Body of pancreas (tissue), 4 donors: ENCODE data around the gene PDIA5. TPM values are rescaled to one million over a fixed set of nuclear protein-coding genes. Genes with fewer than 3 reads are reported as not detected.

Experiments used
- ATAC-seq: fragments of 150-250 bp; one replicate; pipeline ENCODE4 v1.9.1; 2016
- DNase-seq, 4 donors: peaks; one replicate each; pipeline ENCODE4 v3.0.0-alpha.2; 2019
- H3K27ac ChIP-seq, 4 donors: fragments of 200-600 bp; sonication (generic); 1 replicate in 3 of 4; 2 replicates in 1 of 4; pipeline versions ENCODE4 v1.5.1 to v1.6.1; 2016 to 2019; ENCODE audit warnings: mild to moderate bottlenecking in 1 of 4, mixed read lengths in 1 of 4, moderate library complexity in 1 of 4
- H3K27me3 ChIP-seq, 2 donors: fragments of 200-600 bp; sonication (generic); one replicate each; pipeline ENCODE4 v1.6.0; 2016; ENCODE audit warnings: mild to moderate bottlenecking in 1 of 2
- H3K36me3 ChIP-seq, 2 donors: fragments of 200-600 bp; sonication (generic); replicated peaks in 1 of 2; 2 replicates each; pipeline ENCODE4 v1.5.1; 2016; ENCODE audit warnings: low read depth in 2 of 2; ENCODE audit not compliant: insufficient read depth in 1 of 2
- H3K4me1 ChIP-seq: fragments of 200-600 bp; sonication (generic); one replicate; pipeline ENCODE4 v1.6.0; 2016
- H3K4me3 ChIP-seq, 2 donors: fragments of 200-600 bp; sonication (generic); 1 replicate in 1 of 2; 2 replicates in 1 of 2; pipeline ENCODE4 v1.5.1; 2016 to 2019
- H3K9me3 ChIP-seq, 3 donors: fragments of 200-600 bp; sonication (generic); 1 replicate in 2 of 3; 2 replicates in 1 of 3; pipeline ENCODE4 v1.5.1; 2016
- POLR2A ChIP-seq, 3 donors: fragments of 450-650 bp; IDR thresholded peaks; one replicate each; pipeline ENCODE4 v1.6.1; 2016; ENCODE audit warnings: antibody characterized with exemption in 3 of 3, mild to moderate bottlenecking in 2 of 3
- WGBS, 2 donors: methylation state at CpG; one replicate each; pipeline ENCODE4 v1.1.5; 2017; 5-methylcytosine and 5-hydroxymethylcytosine counted together
- intact Hi-C: fragments of 100-400 bp; cut with DNase I; formaldehyde crosslinking; loops from one replicate; pipeline ENCODE4 v1.15.1; 2023
- total RNA-seq, 2 donors: library from RNA; depleted of rRNA; stranded (reverse); fragments of >200 nt; gene quantifications; one replicate each; pipeline ENCODE4 v1.1.0, GENCODE V29; 2016
- TF ChIP-seq, protein P1 (sequence below), 7 experiments: fragments of 450-650 bp in 4 of 7; fragments of 200-600 bp in 3 of 7; sonication (generic) in 3 of 7; IDR thresholded peaks; one replicate each; pipeline ENCODE4 v1.5.1; 2016 to 2019; ENCODE audit warnings: antibody characterized with exemption in 7 of 7

Gene PDIA5
- total RNA-seq, 2 donors from 2014 or later, result 28.8 to 73.2 TPM

DNA sequence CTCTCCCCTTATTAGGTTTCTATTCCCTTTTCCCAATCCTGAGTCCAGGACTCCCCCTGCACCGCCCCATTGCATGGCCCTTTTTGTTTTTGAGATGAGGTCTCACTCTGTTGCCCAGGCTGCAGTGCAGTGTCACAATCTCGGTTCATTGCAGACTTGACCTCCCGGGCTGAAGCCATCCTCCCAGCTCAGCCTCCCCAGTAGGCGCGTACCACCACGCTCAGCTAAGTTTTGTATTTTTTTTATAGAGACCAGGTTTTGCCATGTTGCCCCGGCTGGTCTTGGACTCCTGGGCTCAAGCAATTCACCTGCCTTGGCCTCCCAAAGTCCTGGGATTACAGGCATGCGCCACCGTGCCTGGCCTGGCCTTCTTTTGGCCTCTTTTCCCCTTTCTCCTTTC lies 29.3 kb downstream of the PDIA5 start:
- 98% methylated on average over 9 of the region's 9 CpGs for WGBS, 2 donors
- peaks cover 46% of the 10 kb centered on the region for H3K4me1 ChIP-seq
- H3K36me3 ChIP-seq, result peaks cover 0 to 3% of the 10 kb centered on the region in 2 donors
- ATAC-seq, result no peak
- TF ChIP-seq, protein P1, sequence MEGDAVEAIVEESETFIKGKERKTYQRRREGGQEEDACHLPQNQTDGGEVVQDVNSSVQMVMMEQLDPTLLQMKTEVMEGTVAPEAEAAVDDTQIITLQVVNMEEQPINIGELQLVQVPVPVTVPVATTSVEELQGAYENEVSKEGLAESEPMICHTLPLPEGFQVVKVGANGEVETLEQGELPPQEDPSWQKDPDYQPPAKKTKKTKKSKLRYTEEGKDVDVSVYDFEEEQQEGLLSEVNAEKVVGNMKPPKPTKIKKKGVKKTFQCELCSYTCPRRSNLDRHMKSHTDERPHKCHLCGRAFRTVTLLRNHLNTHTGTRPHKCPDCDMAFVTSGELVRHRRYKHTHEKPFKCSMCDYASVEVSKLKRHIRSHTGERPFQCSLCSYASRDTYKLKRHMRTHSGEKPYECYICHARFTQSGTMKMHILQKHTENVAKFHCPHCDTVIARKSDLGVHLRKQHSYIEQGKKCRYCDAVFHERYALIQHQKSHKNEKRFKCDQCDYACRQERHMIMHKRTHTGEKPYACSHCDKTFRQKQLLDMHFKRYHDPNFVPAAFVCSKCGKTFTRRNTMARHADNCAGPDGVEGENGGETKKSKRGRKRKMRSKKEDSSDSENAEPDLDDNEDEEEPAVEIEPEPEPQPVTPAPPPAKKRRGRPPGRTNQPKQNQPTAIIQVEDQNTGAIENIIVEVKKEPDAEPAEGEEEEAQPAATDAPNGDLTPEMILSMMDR (IDR thresholded peaks at IDR 0.05), result no peak
- no peak for TF ChIP-seq POLR2A (IDR thresholded peaks at IDR 0.05)
- no peak overlapping the region for H3K4me3 ChIP-seq
- no peaks in the 10 kb centered on the region for H3K27me3 ChIP-seq
- no peak for DNase-seq
- peak overlapping the region in 1 of 4 donors; percentile 47 for H3K27ac ChIP-seq
- intact Hi-C loops, result no loop called here
- no peaks in the 10 kb centered on the region for H3K9me3 ChIP-seq

DNA sequence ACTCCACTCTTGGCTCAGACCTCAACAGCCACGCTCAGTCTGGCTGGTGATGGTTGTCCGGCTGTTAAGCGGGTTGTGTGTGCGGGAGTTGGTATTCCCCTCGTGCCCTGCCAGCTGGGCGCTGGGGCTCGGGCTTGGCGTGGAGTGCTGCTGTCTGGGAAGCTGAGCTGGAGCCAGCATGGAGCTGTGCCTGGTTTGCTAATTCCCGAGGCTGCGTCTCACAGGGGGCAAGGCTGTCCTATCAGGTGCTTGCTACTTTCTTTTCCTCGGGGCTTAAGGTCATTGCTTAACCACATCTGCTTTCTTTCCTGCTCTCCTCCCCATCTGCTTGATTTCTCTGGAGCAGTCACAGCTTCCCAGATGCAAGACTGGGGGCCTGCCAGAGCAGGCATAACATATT lies 29.9 kb downstream of the PDIA5 start:
- DNase-seq (peak; percentile 42 to 74 (median 64)), ATAC-seq (peak; percentile 52)
- peaks cover 41% of the 10 kb centered on the region for H3K4me1 ChIP-seq
- no peaks in the 10 kb centered on the region for H3K27me3 ChIP-seq
- peak overlapping the region in 2 of 4 donors; percentile 37 to 47 for H3K27ac ChIP-seq
- no peak overlapping the region for H3K4me3 ChIP-seq
- intact Hi-C loops, result no loop called here
- peaks cover 0 to 3% of the 10 kb centered on the region in 2 donors for H3K36me3 ChIP-seq
- 16 to 18% methylated on average over 10 to 11 of the region's 11 CpGs for WGBS, 2 donors
- no peak for TF ChIP-seq POLR2A (IDR thresholded peaks at IDR 0.05)
- TF ChIP-seq, protein P1 (IDR thresholded peaks at IDR 0.05), result no peak
- no peaks in the 10 kb centered on the region for H3K9me3 ChIP-seq

DNA sequence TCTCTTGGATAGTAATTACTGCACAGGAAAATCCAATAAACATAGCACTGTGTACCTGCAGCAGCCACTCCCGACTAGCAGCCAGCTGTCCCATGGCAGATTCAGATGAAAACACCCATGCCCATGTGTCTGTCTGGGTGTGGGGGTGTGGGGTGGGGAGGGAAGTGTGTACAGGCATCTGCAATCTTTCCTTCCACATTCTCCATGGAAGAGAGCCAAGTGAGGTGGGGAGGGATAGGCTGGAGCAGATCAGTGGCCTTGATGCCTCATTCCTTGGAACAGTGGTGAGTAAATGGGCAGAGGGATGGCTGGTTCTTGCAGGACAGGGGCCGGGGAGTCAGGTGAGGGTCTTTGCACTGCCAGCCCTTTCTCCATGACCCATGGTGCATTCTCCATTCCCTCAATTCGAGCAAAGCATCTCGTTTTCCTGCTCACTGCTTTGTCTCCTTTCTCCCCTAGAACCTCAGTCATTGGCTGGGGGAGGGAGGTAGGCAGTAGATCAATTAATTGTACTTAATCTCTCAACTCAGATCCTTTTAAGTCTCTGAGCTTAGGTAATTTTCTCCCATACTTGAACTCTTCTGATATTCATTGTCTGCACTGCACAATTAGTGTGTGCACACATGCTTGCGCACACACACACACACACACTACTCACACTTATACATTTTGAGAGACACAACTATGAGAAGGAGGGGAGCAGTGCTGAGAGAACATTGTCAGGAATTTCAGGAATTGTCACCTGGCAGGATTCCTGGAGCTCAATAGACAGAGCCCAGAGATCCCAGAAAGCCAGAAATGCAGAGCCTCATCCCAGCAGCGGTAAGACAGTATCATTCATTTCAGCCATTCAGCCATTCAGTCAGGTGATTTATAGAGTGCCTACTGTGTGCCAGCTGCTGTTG lies 31.9 kb downstream of the PDIA5 start:
- intact Hi-C loops, result no loop called here
- ATAC-seq (peak; percentile 45), DNase-seq (peak in 2 of 4 donors; percentile 16 to 30)
- TF ChIP-seq POLR2A (IDR thresholded peaks at IDR 0.05), result no peak
- TF ChIP-seq, protein P1 (IDR thresholded peaks at IDR 0.05), result no peak
- no peaks in the 10 kb centered on the region for H3K9me3 ChIP-seq
- peak overlapping the region in 3 of 4 donors; percentile 19 to 48 (median 19) for H3K27ac ChIP-seq
- H3K27me3 ChIP-seq, result no peaks in the 10 kb centered on the region
- H3K4me3 ChIP-seq, result no peak overlapping the region
- WGBS, 2 donors, result 64 to 76% methylated on average over 6 of the region's 6 CpGs
- peaks cover 40% of the 10 kb centered on the region for H3K4me1 ChIP-seq
- peaks cover 0 to 7% of the 10 kb centered on the region in 2 donors for H3K36me3 ChIP-seq

DNA sequence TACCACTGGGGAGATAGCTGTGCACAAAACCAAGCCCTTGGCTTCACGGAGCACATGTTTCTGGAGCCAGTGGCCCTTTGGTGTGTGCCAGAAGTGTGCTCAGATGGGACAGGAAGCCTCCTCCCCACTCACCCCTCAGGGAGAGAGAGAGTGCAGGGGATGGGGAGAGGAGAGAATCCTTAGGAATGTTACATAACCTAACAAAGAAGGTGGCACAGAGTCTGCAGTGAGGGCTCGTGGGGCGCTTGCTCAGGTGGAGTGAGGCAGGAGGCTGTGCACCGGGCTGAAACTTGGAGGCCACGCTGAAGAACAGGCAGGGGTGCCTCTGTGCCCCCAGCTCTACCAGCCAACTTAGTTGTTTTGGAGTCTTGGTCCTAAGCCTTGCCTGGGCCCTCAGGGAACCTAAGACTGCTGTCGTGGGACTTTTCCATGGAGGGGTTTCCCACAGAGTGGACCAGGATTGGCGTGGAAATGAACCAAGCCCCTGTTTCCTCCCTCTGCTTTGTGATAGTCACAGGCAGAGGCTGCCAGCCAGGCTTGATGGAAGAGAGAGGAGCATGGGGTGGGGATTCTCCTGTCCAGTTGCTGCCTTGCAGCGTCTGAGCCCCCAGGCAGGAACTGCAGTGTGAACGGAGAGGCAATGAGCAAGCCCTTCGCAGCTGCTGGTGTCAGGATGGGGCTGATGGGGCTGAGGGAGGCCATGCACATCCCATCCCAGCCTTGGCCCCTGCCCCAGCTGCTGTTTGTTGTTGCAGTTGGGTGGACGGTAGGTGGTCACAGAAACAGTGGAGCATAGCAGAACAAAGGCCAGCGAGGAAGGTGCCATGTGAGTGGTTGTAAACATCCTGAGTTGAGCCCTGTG lies 32.7 kb downstream of the PDIA5 start:
- Histone ChIP-seq H3K36me3 (peaks cover 0 to 11% of the 10 kb centered on the region in 2 donors), H3K27ac (peak overlapping the region in 3 of 4 donors; percentile 19 to 48 (median 19))
- ATAC-seq, result peak; percentile 9

More for the DNA sequence above, 32.7 kb downstream of the PDIA5 start:
- 93% methylated on average over 9 to 12 of the region's 12 CpGs for WGBS, 2 donors
- DNase-seq, result no peak
- H3K4me3 ChIP-seq, result no peak overlapping the region
- TF ChIP-seq POLR2A (IDR thresholded peaks at IDR 0.05), result no peak
- TF ChIP-seq, protein P1 (IDR thresholded peaks at IDR 0.05), result no peak
- H3K4me1 ChIP-seq, result peaks cover 40% of the 10 kb centered on the region
- intact Hi-C loops, result no loop called here
- no peaks in the 10 kb centered on the region for H3K9me3 ChIP-seq
- H3K27me3 ChIP-seq, result no peaks in the 10 kb centered on the region
